Bone marrow (tissue), 2 donors: ENCODE results near the gene TOR1B.

Experiments
- DNase-seq, 2 donors: peaks; one replicate each; lab custom pipeline; 2025; lab: John Stamatoyannopoulos, UW

The TOR1B gene

GRCh38 chr9:129814432-129815223, 11.6 kb downstream of the TOR1B start:
- no peak for DNase-seq

GRCh38 chr9:129815278-129815677, 12.3 kb downstream of the TOR1B start:
- DNase-seq = no peak

- no peak for DNase-seq
These were observed 13.8 kb downstream of the TOR1B start for GRCh38 chr9:129816501-129817435.

GRCh38 chr9:129822898-129823541, 20.0 kb downstream of the TOR1B start:
- DNase-seq = no peak

- no peak for DNase-seq
These were observed 20.6 kb downstream of the TOR1B start for GRCh38 chr9:129823542-129823934.

- DNase-seq = peak; percentile 86 to 95
These were observed 21.1 kb downstream of the TOR1B start, which contains the start of gene TOR1A for GRCh38 chr9:129823935-129824601. Gene TOR1A (minus strand): TSS chr9:129824136. CDS start chr9:129824085, 51 bp downstream.

GRCh38 chr9:129826344-129826743, 23.4 kb downstream of the TOR1B start:
- DNase-seq = no peak

- DNase-seq = no peak
These were observed 23.8 kb downstream of the TOR1B start for GRCh38 chr9:129826759-129827158.

- no peak for DNase-seq
These were observed 25.1 kb downstream of the TOR1B start for GRCh38 chr9:129828051-129828450.

GRCh38 chr9:129828969-129829368, 26.0 kb downstream of the TOR1B start:
- no peak for DNase-seq

GRCh38 chr9:129832982-129833381, 30.0 kb downstream of the TOR1B start:
- no peak for DNase-seq

GRCh38 chr9:129834489-129835127, 31.6 kb downstream of the TOR1B start:
- no peak for DNase-seq

GRCh38 chr9:129835128-129835859, 32.3 kb downstream of the TOR1B start, which contains the start of the genes C9orf78 and USP20:
Gene C9orf78 (minus strand): TSS chr9:129835275. CDS start chr9:129835221, 54 bp downstream.
Gene USP20 (plus strand): TSS chr9:129835458. CDS start chr9:129852556, 17,098 bp downstream.
- peak; percentile 84 to 88 for DNase-seq

- DNase-seq = no peak
These were observed 32.9 kb downstream of the TOR1B start for GRCh38 chr9:129835860-129836223.

GRCh38 chr9:129836311-129837007, 33.5 kb downstream of the TOR1B start:
- peak in 1 of 2 donors; percentile 50 for DNase-seq

- DNase-seq = no peak
These were observed 35.8 kb downstream of the TOR1B start for GRCh38 chr9:129838707-129839259.

- no peak for DNase-seq
These were observed 36.5 kb downstream of the TOR1B start for GRCh38 chr9:129839324-129840023.

- no peak for DNase-seq
These were observed 37.0 kb downstream of the TOR1B start for GRCh38 chr9:129840034-129840433.

- no peak for DNase-seq
These were observed 38.1 kb downstream of the TOR1B start for GRCh38 chr9:129841071-129841470.
